PC-3 (cell line): ENCODE data around the gene ARHGAP24.

ENCODE experiments used
- CTCF ChIP-seq: fragments of 300-600 bp; sonication (generic); conservative IDR thresholded peaks from 2 replicates; pipeline ENCODE4 v1.5.1; 2017; ENCODE audit warnings: antibody characterized with exemption, low read depth, mild to moderate bottlenecking, low read length
- EZH2phosphoT487 ChIP-seq: fragments of 300-600 bp; sonication (generic); IDR thresholded peaks from 2 replicates; pipeline ENCODE4 v1.6.1; 2018; ENCODE audit warnings: mild to moderate bottlenecking, antibody characterized with exemption, low read length, borderline replicate concordance

- TF ChIP-seq EZH2phosphoT487 (no peak), CTCF (no peak)
Observed at GRCh38 chr4:85708468-85708867, 233.5 kb downstream of the ARHGAP24 start.
